Fibroblast of villous mesenchyme (primary cell): Measurements from ENCODE around the gene SNRNP200. TPM values are rescaled to one million over a fixed set of nuclear protein-coding genes. Genes with fewer than 3 reads are reported as not detected.
A peak's percentile ranks its signal among the peaks of the same experiment; 100 is the strongest.

Experiments used
- DNase-seq: peaks from one replicate; pipeline ENCODE4 v3.0.0-alpha.2; 2010; ENCODE audit warnings: low read depth
- H3K4me3 ChIP-seq: 2 replicates; pipeline ENCODE4 v1.5.1; 2011; ENCODE audit warnings: low read depth, mild to moderate bottlenecking, low read length
- total RNA-seq: library from RNA; depleted of rRNA; stranded (reverse); fragments of >200 nt; gene quantifications from 2 replicates; pipeline ENCODE4 v1.2.3, GENCODE V29; 2012
- TF ChIP-seq, protein P1 (sequence below): IDR thresholded peaks from 2 replicates; pipeline ENCODE4 v1.5.1; 2012; ENCODE audit warnings: low read depth, mild to moderate bottlenecking, low read length; ENCODE audit not compliant: insufficient read depth

Gene SNRNP200
- total RNA-seq, 1 donor: 39.7 TPM

DNA sequence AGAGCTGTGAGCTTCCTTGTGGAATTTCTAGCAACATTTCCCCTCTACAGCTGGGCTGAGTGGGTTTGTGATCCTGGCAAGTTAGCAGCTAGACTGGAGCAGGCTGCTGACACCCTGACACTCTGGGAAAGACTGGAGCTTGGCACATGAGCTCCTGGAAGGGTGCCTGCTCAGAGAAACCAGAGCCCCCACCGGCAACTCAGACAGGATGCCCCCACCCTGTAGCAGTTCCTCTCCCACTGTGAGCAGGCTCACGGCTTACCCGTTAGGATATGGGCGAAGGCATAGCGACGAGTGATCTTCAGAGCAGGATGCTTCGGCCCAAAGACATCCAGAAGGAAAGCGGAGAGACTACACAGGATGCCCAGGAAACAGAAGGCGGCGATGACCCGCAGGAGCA lies 50.8 kb downstream of the SNRNP200 start:
- DNase-seq: no peak
- TF ChIP-seq, protein P1, sequence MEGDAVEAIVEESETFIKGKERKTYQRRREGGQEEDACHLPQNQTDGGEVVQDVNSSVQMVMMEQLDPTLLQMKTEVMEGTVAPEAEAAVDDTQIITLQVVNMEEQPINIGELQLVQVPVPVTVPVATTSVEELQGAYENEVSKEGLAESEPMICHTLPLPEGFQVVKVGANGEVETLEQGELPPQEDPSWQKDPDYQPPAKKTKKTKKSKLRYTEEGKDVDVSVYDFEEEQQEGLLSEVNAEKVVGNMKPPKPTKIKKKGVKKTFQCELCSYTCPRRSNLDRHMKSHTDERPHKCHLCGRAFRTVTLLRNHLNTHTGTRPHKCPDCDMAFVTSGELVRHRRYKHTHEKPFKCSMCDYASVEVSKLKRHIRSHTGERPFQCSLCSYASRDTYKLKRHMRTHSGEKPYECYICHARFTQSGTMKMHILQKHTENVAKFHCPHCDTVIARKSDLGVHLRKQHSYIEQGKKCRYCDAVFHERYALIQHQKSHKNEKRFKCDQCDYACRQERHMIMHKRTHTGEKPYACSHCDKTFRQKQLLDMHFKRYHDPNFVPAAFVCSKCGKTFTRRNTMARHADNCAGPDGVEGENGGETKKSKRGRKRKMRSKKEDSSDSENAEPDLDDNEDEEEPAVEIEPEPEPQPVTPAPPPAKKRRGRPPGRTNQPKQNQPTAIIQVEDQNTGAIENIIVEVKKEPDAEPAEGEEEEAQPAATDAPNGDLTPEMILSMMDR: no peak
- no peak overlapping the region for H3K4me3 ChIP-seq

DNA sequence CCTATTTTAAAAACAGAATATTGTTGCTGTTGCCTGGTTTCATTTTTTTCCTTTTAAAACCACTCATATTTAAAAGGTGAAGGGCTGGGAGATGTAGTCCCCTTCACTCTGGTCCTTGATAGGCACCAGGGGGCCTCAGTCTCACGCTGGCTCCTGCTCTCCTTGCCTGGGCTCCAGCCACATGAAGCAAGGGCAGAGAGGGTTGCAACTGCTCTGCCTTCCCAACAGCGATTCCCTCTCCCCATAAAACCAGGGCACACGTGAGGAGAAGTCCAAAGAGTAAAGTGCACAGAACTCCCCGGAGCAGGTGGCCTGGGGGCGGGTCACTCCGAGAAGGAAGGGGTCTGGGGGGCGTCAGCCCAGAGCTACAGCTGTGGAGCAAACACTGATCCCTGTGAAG lies 52.3 kb downstream of the SNRNP200 start:
- TF ChIP-seq, protein P1: no peak

DNA sequence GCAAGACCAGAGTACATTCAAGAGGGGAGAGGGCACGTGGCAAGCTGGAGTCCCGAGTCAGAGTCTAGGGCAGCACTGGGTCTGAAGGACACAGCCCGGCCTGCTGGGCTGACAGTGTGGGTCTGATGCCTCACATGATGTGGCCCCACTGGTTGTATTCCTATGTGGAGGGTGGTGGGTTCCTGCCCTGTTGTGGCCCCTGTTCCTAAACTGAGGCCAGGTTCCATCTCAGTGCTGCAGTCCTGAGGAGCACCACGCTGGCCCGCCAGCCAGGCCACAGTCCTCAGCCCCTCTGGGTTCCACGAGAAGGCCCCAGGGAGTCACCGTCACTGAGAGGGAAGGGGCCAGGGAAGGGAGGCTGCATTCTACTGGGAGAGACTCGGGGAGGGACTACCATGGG lies 52.8 kb downstream of the SNRNP200 start:
- no peak overlapping the region for H3K4me3 ChIP-seq
- no peak for DNase-seq
- TF ChIP-seq, protein P1: no peak

More for the DNA sequence above, 52.3 kb downstream of the SNRNP200 start:
- no peak for DNase-seq
- no peak overlapping the region for H3K4me3 ChIP-seq

- H3K4me3 ChIP-seq: no peak overlapping the region
These were observed 53.5 kb downstream of the SNRNP200 start for GRCh38 chr2:96251721-96252292.

GRCh38 chr2:96250188-96250587 lies 55.2 kb downstream of the SNRNP200 start:
- no peak for DNase-seq
- H3K4me3 ChIP-seq: no peak overlapping the region
- TF ChIP-seq, protein P1: no peak

More at GRCh38 chr2:96251721-96252292, 53.5 kb downstream of the SNRNP200 start:
- DNase-seq: peak; percentile 91
- TF ChIP-seq, protein P1: no peak

DNA sequence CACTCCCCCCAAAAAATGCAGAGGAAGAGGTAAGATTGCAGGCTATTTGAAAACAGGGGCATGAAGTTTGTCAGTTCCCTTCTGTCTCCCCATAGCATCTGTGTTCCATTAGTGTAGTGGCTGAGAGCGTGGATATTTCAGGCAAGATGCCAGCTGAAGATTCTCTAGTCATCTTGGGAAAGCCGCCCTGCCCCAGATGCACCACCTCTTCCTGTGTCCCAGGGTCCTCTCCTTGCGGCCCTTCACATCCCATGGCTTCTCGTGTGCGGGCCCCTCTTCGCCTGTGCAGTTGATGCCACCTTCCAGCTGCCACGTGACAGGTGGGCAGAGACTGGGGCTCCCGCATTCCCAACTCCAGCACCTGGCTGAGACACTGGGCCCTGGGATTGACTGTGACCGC lies 55.7 kb downstream of the SNRNP200 start:
- DNase-seq: peak; percentile 70

More for the DNA sequence above, 55.7 kb downstream of the SNRNP200 start:
- TF ChIP-seq, protein P1: no peak
- no peak overlapping the region for H3K4me3 ChIP-seq
